IMR-90 (cell line): ENCODE results near the gene RAP2A.

Source experiments
- CHD1 ChIP-seq: IDR thresholded peaks from 2 replicates; pipeline ENCODE4 v1.6.1; 2012; ENCODE audit warnings: low read depth, low read length, improper control_type of control experiment
- CTCF ChIP-seq: conservative IDR thresholded peaks from 2 replicates; pipeline ENCODE4 v1.5.1; 2012; ENCODE audit warnings: mild to moderate bottlenecking, low read depth, low read length, improper control_type of control experiment
- NFE2L2 ChIP-seq: fragments of 150-350 bp; IDR thresholded peaks from 2 replicates; pipeline ENCODE4 v1.6.1; 2016; ENCODE audit warnings: low read depth, mild to moderate bottlenecking, low read length
- POLR2A ChIP-seq: IDR thresholded peaks from 2 replicates; pipeline ENCODE4 v1.6.1; 2012; ENCODE audit warnings: mild to moderate bottlenecking, low read depth, low read length
- RAD21 ChIP-seq: IDR thresholded peaks from 2 replicates; pipeline ENCODE4 v1.6.1; 2012; ENCODE audit warnings: low read length, improper control_type of control experiment
- RCOR1 ChIP-seq: IDR thresholded peaks from 2 replicates; pipeline ENCODE4 v1.6.1; 2012; ENCODE audit warnings: mild to moderate bottlenecking, low read length, improper control_type of control experiment; ENCODE audit not compliant: insufficient replicate concordance
- RFX5 ChIP-seq: IDR thresholded peaks from 2 replicates; pipeline ENCODE4 v1.8.0; 2012; ENCODE audit warnings: low read depth, mild to moderate bottlenecking, low read length, moderate library complexity
- SMC3 ChIP-seq: fragments of 150-350 bp; IDR thresholded peaks from 2 replicates; pipeline ENCODE4 v1.6.1; 2016; ENCODE audit warnings: low read depth, mild to moderate bottlenecking, antibody characterized with exemption, low read length, moderate library complexity
- TF ChIP-seq, protein P1 (sequence below): fragments of 150-350 bp; IDR thresholded peaks from 2 replicates; pipeline ENCODE4 v1.6.1; 2016; ENCODE audit warnings: low read depth, mild to moderate bottlenecking, low read length, moderate library complexity, borderline replicate concordance
- TF ChIP-seq, protein P2 (sequence below): fragments of 150-350 bp; IDR thresholded peaks from 2 replicates; pipeline ENCODE4 v1.6.1; 2017; ENCODE audit warnings: mild to moderate bottlenecking, antibody characterized with exemption, low read length, low read depth

DNA sequence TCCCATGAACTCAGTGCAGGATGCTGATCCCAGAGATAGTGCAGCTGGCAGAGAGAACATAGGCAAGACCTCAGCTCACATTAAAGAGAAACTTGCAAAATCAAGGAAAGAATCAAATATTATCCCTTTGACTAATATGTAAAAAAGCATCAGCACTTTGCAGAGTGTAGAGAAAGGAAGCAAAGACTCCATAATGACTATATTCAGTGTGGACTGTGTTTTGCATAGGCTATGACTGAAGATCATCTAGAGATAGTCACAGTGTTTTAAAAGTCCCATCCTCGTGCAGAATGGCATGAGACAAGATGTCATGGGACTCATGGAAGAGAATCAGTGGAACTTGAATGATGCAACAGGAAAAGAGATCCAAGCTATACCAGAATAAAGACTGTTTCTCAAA lies 84.0 kb downstream of the RAP2A start:
- no peak for TF ChIP-seq CHD1
- TF ChIP-seq CTCF, result no peak
- TF ChIP-seq RAD21, result no peak
- TF ChIP-seq POLR2A, result no peak
- TF ChIP-seq, protein P1, sequence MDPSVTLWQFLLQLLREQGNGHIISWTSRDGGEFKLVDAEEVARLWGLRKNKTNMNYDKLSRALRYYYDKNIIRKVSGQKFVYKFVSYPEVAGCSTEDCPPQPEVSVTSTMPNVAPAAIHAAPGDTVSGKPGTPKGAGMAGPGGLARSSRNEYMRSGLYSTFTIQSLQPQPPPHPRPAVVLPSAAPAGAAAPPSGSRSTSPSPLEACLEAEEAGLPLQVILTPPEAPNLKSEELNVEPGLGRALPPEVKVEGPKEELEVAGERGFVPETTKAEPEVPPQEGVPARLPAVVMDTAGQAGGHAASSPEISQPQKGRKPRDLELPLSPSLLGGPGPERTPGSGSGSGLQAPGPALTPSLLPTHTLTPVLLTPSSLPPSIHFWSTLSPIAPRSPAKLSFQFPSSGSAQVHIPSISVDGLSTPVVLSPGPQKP, result no peak
- TF ChIP-seq RCOR1, result no peak
- no peak for TF ChIP-seq SMC3
- TF ChIP-seq RFX5, result no peak
- TF ChIP-seq, protein P2, sequence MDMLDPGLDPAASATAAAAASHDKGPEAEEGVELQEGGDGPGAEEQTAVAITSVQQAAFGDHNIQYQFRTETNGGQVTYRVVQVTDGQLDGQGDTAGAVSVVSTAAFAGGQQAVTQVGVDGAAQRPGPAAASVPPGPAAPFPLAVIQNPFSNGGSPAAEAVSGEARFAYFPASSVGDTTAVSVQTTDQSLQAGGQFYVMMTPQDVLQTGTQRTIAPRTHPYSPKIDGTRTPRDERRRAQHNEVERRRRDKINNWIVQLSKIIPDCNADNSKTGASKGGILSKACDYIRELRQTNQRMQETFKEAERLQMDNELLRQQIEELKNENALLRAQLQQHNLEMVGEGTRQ, result no peak
- no peak for TF ChIP-seq NFE2L2
